K562 (cell line): ENCODE measurements around the gene PRRT2. TPM values are rescaled to one million over a fixed set of nuclear protein-coding genes. Genes with fewer than 3 reads are reported as not detected.
A peak's percentile ranks its signal among the peaks of the same experiment; 100 is the strongest.
"Not testable (repeated sequence)": the region's sequence is repeated elsewhere in the genome, so short reads cannot be mapped to it uniquely, and the experiment has no call there.

Experiments
- ATAC-seq: fragments of 200-7000 bp; cut with Tn5 transposase; 3 replicates; pipeline ENCODE4 v1.9.1; 2020; ENCODE audit warnings: moderate library complexity
- BruUV-seq: library from RNA; stranded (reverse); fragments of 400-500 nt; replicated peaks from 2 replicates; lab custom pipeline; 2021; lab: Mats Ljungman, UMichigan
- CTCF ChIA-PET: fragments of 300-600 bp; formaldehyde crosslinking; extraction: SDS; loops from one replicate; lab custom pipeline; 2021; ENCODE audit warnings: low intra/inter-chr PET ratio; lab: Yijun Ruan, JAX
- POLR2A ChIA-PET: fragments of 300-600, 350-650 bp; sonication (Branson Sonifier 250); formaldehyde crosslinking; extraction: SDS; loops from one replicate; lab custom pipeline; 2021; ENCODE audit warnings: antibody characterized with exemption, inconsistent platforms; lab: Yijun Ruan, JAX
- DNase-seq, 4 experiments: peaks; one replicate each; pipeline versions ENCODE4 v3.0.0 to v3.0.0-alpha.2; 2011 to 2018; ENCODE audit warnings: low spot score in 3 of 4, mixed read lengths in 3 of 4; ENCODE audit errors: extremely low read depth in 1 of 4
- FAIRE-seq: peaks from 2 replicates; lab custom pipeline; 2011; peaks lifted over from hg19 to GRCh38; lab: Jason Lieb, UNC
- H2AFZ ChIP-seq: 2 replicates; pipeline ENCODE4 v1.6.0; 2011; ENCODE audit warnings: low read depth, low read length, control low read depth, inconsistent platforms
- H3K27ac ChIP-seq: fragments of 200-600 bp; 3 replicates; pipeline ENCODE4 v1.8.0; 2011; ENCODE audit warnings: low read depth, mild to moderate bottlenecking, control low read depth, inconsistent platforms, low read length, moderate library complexity, mixed read lengths; ENCODE audit errors: extremely low read depth
- H3K27me3 ChIP-seq, 2 experiments: fragments of 300-600 bp in 1 of 2; 2 replicates in 1 of 2; 3 replicates in 1 of 2; pipeline versions ENCODE4 v1.6.0 to v1.8.0; 2011; ENCODE audit warnings: inconsistent platforms in 2 of 2, low read length in 2 of 2, mild to moderate bottlenecking in 1 of 2, mixed read lengths in 1 of 2, moderate library complexity in 1 of 2; ENCODE audit not compliant: control insufficient read depth in 2 of 2, insufficient read depth in 2 of 2
- H3K36me3 ChIP-seq: fragments of 300-600 bp; 3 replicates; pipeline ENCODE4 v1.8.0; 2011; ENCODE audit warnings: mild to moderate bottlenecking, low read length, inconsistent platforms; ENCODE audit not compliant: control insufficient read depth, insufficient read depth
- H3K4me1 ChIP-seq, 2 experiments: fragments of 200-600 bp in 1 of 2; replicated peaks in 1 of 2; 2 replicates in 1 of 2; 3 replicates in 1 of 2; pipeline versions ENCODE4 v1.5.1 to v1.8.0; 2011; ENCODE audit warnings: inconsistent platforms in 2 of 2, low read length in 2 of 2, mild to moderate bottlenecking in 1 of 2, mixed read lengths in 1 of 2, moderate library complexity in 1 of 2; ENCODE audit not compliant: control insufficient read depth in 2 of 2, insufficient read depth in 2 of 2
- H3K4me2 ChIP-seq: 2 replicates; pipeline ENCODE4 v1.6.1; 2011; ENCODE audit warnings: low read length, control low read depth, inconsistent platforms, mixed read lengths; ENCODE audit not compliant: insufficient read depth
- H3K4me3 ChIP-seq: fragments of 200-600 bp; sonication (generic), shearing (Covaris generic); 2 replicates; pipeline ENCODE4 v1.5.1; 2016; ENCODE audit warnings: control low read depth, inconsistent platforms
- H3K79me2 ChIP-seq: fragments of 200-600 bp; 3 replicates; pipeline ENCODE4 v1.8.0; 2011; ENCODE audit warnings: low read length, inconsistent platforms; ENCODE audit not compliant: control insufficient read depth, insufficient read depth
- H3K9ac ChIP-seq, 2 experiments: 2 replicates each; pipeline versions ENCODE4 v1.6.0 to v1.6.1; 2011; ENCODE audit warnings: low read depth in 2 of 2, low read length in 2 of 2, control low read depth in 1 of 2, inconsistent platforms in 1 of 2, mild to moderate bottlenecking in 1 of 2, mixed read lengths in 1 of 2; ENCODE audit not compliant: insufficient read depth in 1 of 2
- H3K9me1 ChIP-seq: one replicate; pipeline ENCODE4 v1.6.0; 2011; ENCODE audit warnings: inconsistent platforms, mild to moderate bottlenecking, low read length, moderate library complexity; ENCODE audit not compliant: control insufficient read depth, insufficient read depth
- H3K9me3 ChIP-seq: replicated peaks from 2 replicates; pipeline ENCODE4 v1.5.1; 2011; ENCODE audit warnings: low read depth, low read length, inconsistent platforms; ENCODE audit not compliant: control insufficient read depth, insufficient read depth
- H4K20me1 ChIP-seq: replicated peaks from 2 replicates; pipeline ENCODE4 v1.6.1; 2011; ENCODE audit warnings: low read length, inconsistent platforms, mixed read lengths; ENCODE audit not compliant: control insufficient read depth, insufficient read depth
- ATF7 ChIP-seq: fragments of 450-650 bp; IDR thresholded peaks from 2 replicates; pipeline ENCODE4 v1.7.1; 2014; ENCODE audit warnings: mild to moderate bottlenecking, moderate library complexity
- CBFA2T3 ChIP-seq: fragments of 450-650 bp; IDR thresholded peaks from 2 replicates; pipeline ENCODE4 v1.6.1; 2017
- CEBPB ChIP-seq: fragments of 450-650 bp; IDR thresholded peaks from 2 replicates; pipeline ENCODE4 v1.6.1; 2016; ENCODE audit warnings: missing genetic modification characterization, missing compliant biosample characterization
- CEBPG ChIP-seq, 3 experiments: fragments of 200-800 bp in 1 of 3; sonication (Bioruptor generic) in 1 of 3; sonication (generic) in 1 of 3; formaldehyde crosslinking in 1 of 3; IDR thresholded peaks in 2 of 3; conservative IDR thresholded peaks in 1 of 3; 2 replicates each; pipeline versions ENCODE4 v1.6.1 to v1.8.0; 2016 to 2022; ENCODE audit warnings: missing compliant biosample characterization in 2 of 3, missing genetic modification characterization in 2 of 3, mild to moderate bottlenecking in 1 of 3, missing genetic modification reagents in 1 of 3
- CTBP1 ChIP-seq: fragments of 450-650 bp; IDR thresholded peaks from 2 replicates; pipeline ENCODE4 v1.6.1; 2016; ENCODE audit warnings: borderline replicate concordance
- HDAC2 ChIP-seq: fragments of 450-650 bp; IDR thresholded peaks from 2 replicates; pipeline ENCODE4 v1.6.1; 2016; ENCODE audit warnings: mild to moderate bottlenecking
- L3MBTL2 ChIP-seq: fragments of 450-650 bp; IDR thresholded peaks from 2 replicates; pipeline ENCODE4 v1.6.1; 2016; ENCODE audit warnings: mild to moderate bottlenecking, moderate library complexity
- NR2C2 ChIP-seq, 2 experiments: fragments of 200-800 bp in 1 of 2; sonication (Bioruptor generic) in 1 of 2; sonication (generic) in 1 of 2; formaldehyde crosslinking in 1 of 2; IDR thresholded peaks; 2 replicates each; pipeline versions ENCODE4 v1.6.1 to v1.8.0; 2016 to 2022; ENCODE audit warnings: mild to moderate bottlenecking in 1 of 2, missing compliant biosample characterization in 1 of 2, missing genetic modification characterization in 1 of 2, missing genetic modification reagents in 1 of 2
- RAD51 ChIP-seq: fragments of 450-650 bp; IDR thresholded peaks from 2 replicates; pipeline ENCODE4 v1.7.1; 2016; ENCODE audit warnings: low read depth, mild to moderate bottlenecking, borderline replicate concordance
- SMARCE1 ChIP-seq: fragments of 450-650 bp; IDR thresholded peaks from 2 replicates; pipeline ENCODE4 v1.7.1; 2016; ENCODE audit warnings: mild to moderate bottlenecking
- TRIM24 ChIP-seq, 2 experiments: fragments of 450-650 bp; IDR thresholded peaks; 2 replicates each; pipeline ENCODE4 v1.6.1; 2016
- ZNF384 ChIP-seq: IDR thresholded peaks from 2 replicates; pipeline ENCODE4 v1.6.1; 2012; ENCODE audit warnings: low read depth, low read length, improper control_type of control experiment
- WGBS: fragments of 100-300 bp; shearing (Covaris generic); methylation state at CpG from one replicate; pipeline ENCODE4 v1.1.6; 2016; ENCODE audit warnings: low coverage, mixed read lengths; ENCODE audit not compliant: insufficient coverage; ENCODE audit errors: missing lambda C conversion rate; 5-methylcytosine and 5-hydroxymethylcytosine counted together
- in situ Hi-C: fragments of 300-500 bp; cut with MboI; formaldehyde crosslinking; loops from 4 replicates; pipeline ENCODE4 v1.15.0; 2018; ENCODE audit warnings: inconsistent platforms, mixed read lengths
- intact Hi-C: fragments of 100-400 bp; cut with micrococcal nuclease; formaldehyde crosslinking; loops from 2 replicates; pipeline ENCODE4 v1.14.2; 2022
- polyA plus RNA-seq, 8 experiments: library from polyadenylated mRNA; depleted of rRNA in 4 of 8; stranded (reverse) in 5 of 8; unstranded in 3 of 8; fragments of >200 nt; fragmentation: Nextera tagmentation in 2 of 8; fragmentation: Illumina TruSeq in 1 of 8; extraction: Ambion mirVana in 2 of 8; extraction: Trizol in 1 of 8; gene quantifications; 2 replicates each; pipeline versions ENCODE4 v1.2.1 to v1.2.3, GENCODE V29; 2011 to 2014; ENCODE audit warnings: inconsistent platforms in 1 of 8, missing spikeins in 1 of 8
- total RNA-seq, 7 experiments: library from RNA; depleted of rRNA in 6 of 7; stranded (reverse); fragments of >200 nt in 6 of 7; fragmentation: Illumina TruSeq in 2 of 7; extraction: Trizol in 2 of 7; gene quantifications; 2 replicates each; pipeline versions ENCODE4 v1.2.1 to v1.2.3, GENCODE V29; 2011 to 2021; ENCODE audit warnings: low replicate concordance in 1 of 7
- TF ChIP-seq, protein P1 (sequence below), 2 experiments: fragments of 450-650 bp in 1 of 2; sonication (generic) in 1 of 2; formaldehyde crosslinking in 1 of 2; IDR thresholded peaks in 1 of 2; conservative IDR thresholded peaks in 1 of 2; 2 replicates each; pipeline versions ENCODE4 v1.6.1 to v1.8.1; 2016 to 2023; ENCODE audit warnings: mild to moderate bottlenecking in 2 of 2, moderate library complexity in 2 of 2, inconsistent platforms in 1 of 2, missing genetic modification reagents in 1 of 2

The PRRT2 gene
- total and polyA plus RNA-seq, 9 of the 15 experiments (the other 6 are each of a cell fraction or from before 2014, with no cell fraction given) = 0.11 to 1.0 (median 0.42) TPM; not detected in 2

DNA sequence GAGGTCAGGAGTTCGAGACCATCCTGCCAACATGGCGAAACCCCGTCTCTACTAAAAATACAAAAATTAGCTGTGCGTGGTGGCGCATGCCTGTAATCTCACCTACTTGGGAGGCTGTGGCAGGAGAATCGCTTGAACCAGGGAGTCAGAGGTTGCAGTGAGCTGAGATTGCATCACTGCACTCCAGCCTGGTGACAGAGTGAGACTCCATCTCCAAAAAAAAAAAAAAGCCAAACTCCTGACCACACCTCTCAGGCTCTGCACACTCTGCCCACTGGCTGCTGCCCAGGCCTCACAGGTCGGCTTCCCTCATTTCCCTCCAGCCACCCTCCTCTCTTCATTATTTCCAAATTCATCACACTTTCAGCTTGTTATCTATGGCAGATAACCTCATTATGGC lies 39.7 kb upstream of the PRRT2 start:
- H3K4me1 ChIP-seq; BruUV-seq; H3K4me3 ChIP-seq; intact Hi-C loops; DNase-seq; H3K27ac ChIP-seq; FAIRE-seq; in situ Hi-C loops; H3K9me3 ChIP-seq; H3K27me3 ChIP-seq; H3K9ac ChIP-seq; H3K36me3 ChIP-seq; H3K79me2 ChIP-seq; H3K9me1 ChIP-seq; H3K4me2 ChIP-seq; H2AFZ ChIP-seq; H4K20me1 ChIP-seq; CTCF ChIA-PET; TF ChIP-seq NR2C2 (CRISPR knock-in tag; IDR thresholded peaks at IDR 0.05): not testable (repeated sequence)
- POLR2A ChIA-PET = interaction anchor here (0.9 to 2.8 kb wide), 2 partner anchors 12 to 18 kb away, joined by 3 to 10 read pairs; partner anchors contain the start of gene KIF22
- peak; percentile 56; the same call in 2 of the 3 replicates for ATAC-seq
- WGBS = 38% methylated on average over 7 of the region's 7 CpGs
- TF ChIP-seq HDAC2 (0 out of 2 replicates have a peak, but pooled peaks have one; percentile 36), TRIM24 (IDR thresholded peaks at IDR 0.05) (peak in 1 of 2 experiments; percentile 34; a peak in 1 of 4 replicates), ATF7 (peak; percentile 67), L3MBTL2 (0 out of 2 replicates have a peak, but pooled peaks have one; percentile 22), CEBPG (CRISPR knock-in tag; IDR thresholded peaks at IDR 0.05) (peak; percentile 85), CEBPG (tag; conservative IDR thresholded peaks at IDR 0.05 in 1 of 2, IDR thresholded peaks at IDR 0.05 in 1 of 2) (peak; percentile 82 to 86), CTBP1 (peak; percentile 33; the same call in 1 of the 2 replicates), NR2C2 (tag; IDR thresholded peaks at IDR 0.05) (peak; percentile 47; the same call in 1 of the 2 replicates), ZNF384 (peak; percentile 66), SMARCE1 (peak; percentile 14; the same call in 1 of the 2 replicates), CBFA2T3 (peak; percentile 15; the same call in 1 of the 2 replicates), CEBPB (tag) (peak; percentile 84), RAD51 (0 out of 2 replicates have a peak, but pooled peaks have one; percentile 14)
- TF ChIP-seq, protein P1, sequence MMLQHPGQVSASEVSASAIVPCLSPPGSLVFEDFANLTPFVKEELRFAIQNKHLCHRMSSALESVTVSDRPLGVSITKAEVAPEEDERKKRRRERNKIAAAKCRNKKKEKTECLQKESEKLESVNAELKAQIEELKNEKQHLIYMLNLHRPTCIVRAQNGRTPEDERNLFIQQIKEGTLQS (IDR thresholded peaks at IDR 0.05) = peak; percentile 89
- TF ChIP-seq, protein P1 (CRISPR knock-in tag; conservative IDR thresholded peaks at IDR 0.05) = not testable (repeated sequence)
